HepG2 (cell line): ENCODE measurements around the gene PMFBP1. TPM values are rescaled to one million over a fixed set of nuclear protein-coding genes. Genes with fewer than 3 reads are reported as not detected.

Experiments used
- ATM ChIP-seq: fragments of 450-650 bp; IDR thresholded peaks from 2 replicates; pipeline ENCODE4 v1.7.1; 2017; ENCODE audit warnings: mild to moderate bottlenecking, borderline replicate concordance
- ATRX ChIP-seq: sonication (generic); formaldehyde crosslinking; IDR thresholded peaks from 2 replicates; pipeline ENCODE4 v1.4.0; 2020; ENCODE audit warnings: missing genetic modification reagents, borderline replicate concordance
- CSRNP2 ChIP-seq: sonication (generic); formaldehyde crosslinking; conservative IDR thresholded peaks from 2 replicates; pipeline ENCODE4 v1.8.0; 2022; ENCODE audit warnings: low read depth, missing genetic modification reagents
- ERF ChIP-seq: IDR thresholded peaks from 2 replicates; pipeline ENCODE4 v1.6.1; 2018; ENCODE audit warnings: missing biosample characterization, missing genetic modification reagents
- GLI4 ChIP-seq: sonication (generic); formaldehyde crosslinking; IDR thresholded peaks from 2 replicates; pipeline ENCODE4 v1.5.1; 2020; ENCODE audit warnings: missing genetic modification reagents, mild to moderate bottlenecking, moderate library complexity, borderline replicate concordance
- KAT8 ChIP-seq: IDR thresholded peaks from 2 replicates; pipeline ENCODE4 v1.6.1; 2016; ENCODE audit warnings: missing genetic modification reagents, missing compliant biosample characterization
- KDM2A ChIP-seq: sonication (generic); formaldehyde crosslinking; IDR thresholded peaks from 2 replicates; pipeline ENCODE4 v1.4.0; 2020; ENCODE audit warnings: low read depth, missing genetic modification reagents, borderline replicate concordance
- KLF6 ChIP-seq: IDR thresholded peaks from 2 replicates; pipeline ENCODE4 v1.8.0; 2016; ENCODE audit warnings: missing biosample characterization, missing genetic modification reagents
- MAFF ChIP-seq: IDR thresholded peaks from 2 replicates; pipeline ENCODE4 v1.6.1; 2011; ENCODE audit warnings: low read depth, low read length, improper control_type of control experiment
- MEIS2 ChIP-seq: sonication (generic); formaldehyde crosslinking; IDR thresholded peaks from 2 replicates; pipeline ENCODE4 v1.9.0; 2021; ENCODE audit warnings: mild to moderate bottlenecking, missing genetic modification reagents
- NFATC3 ChIP-seq: sonication (generic); formaldehyde crosslinking; IDR thresholded peaks from 2 replicates; pipeline ENCODE4 v1.5.1; 2020; ENCODE audit warnings: mild to moderate bottlenecking, missing genetic modification reagents
- PCBP1 ChIP-seq: fragments of 200-400 bp; formaldehyde crosslinking; IDR thresholded peaks from 2 replicates; pipeline ENCODE4 v1.6.1; 2017; ENCODE audit warnings: mild to moderate bottlenecking, low read depth, low read length, borderline replicate concordance
- RARA ChIP-seq: IDR thresholded peaks from 2 replicates; pipeline ENCODE4 v1.6.1; 2016; ENCODE audit warnings: missing genetic modification reagents, missing compliant biosample characterization
- RORA ChIP-seq: sonication (generic); formaldehyde crosslinking; IDR thresholded peaks from 2 replicates; pipeline ENCODE4 v1.5.0; 2020; ENCODE audit warnings: mild to moderate bottlenecking, missing genetic modification reagents, moderate library complexity
- RXRB ChIP-seq: IDR thresholded peaks from 2 replicates; pipeline ENCODE4 v1.6.1; 2016; ENCODE audit warnings: borderline replicate concordance, missing genetic modification reagents, missing compliant biosample characterization
- SMAD3 ChIP-seq: sonication (generic); formaldehyde crosslinking; IDR thresholded peaks from 2 replicates; pipeline ENCODE4 v1.4.0; 2020; ENCODE audit warnings: missing genetic modification reagents
- SRF ChIP-seq: IDR thresholded peaks from 2 replicates; pipeline ENCODE4 v1.6.1; 2011; ENCODE audit warnings: mild to moderate bottlenecking, low read depth, low read length, moderate library complexity
- SYNCRIP ChIP-seq: fragments of 200-400 bp; formaldehyde crosslinking; IDR thresholded peaks from 2 replicates; pipeline ENCODE4 v1.6.1; 2018; ENCODE audit warnings: mild to moderate bottlenecking, low read depth, low read length; ENCODE audit not compliant: insufficient read depth
- TEAD2 ChIP-seq: sonication (generic); formaldehyde crosslinking; IDR thresholded peaks from 2 replicates; pipeline ENCODE4 v1.9.0; 2021; ENCODE audit warnings: missing genetic modification reagents
- ZNF138 ChIP-seq: sonication (generic); formaldehyde crosslinking; IDR thresholded peaks from 2 replicates; pipeline ENCODE4 v1.5.0; 2020; ENCODE audit warnings: mild to moderate bottlenecking, low read depth, missing genetic modification reagents
- ZNF224 ChIP-seq: sonication (generic); formaldehyde crosslinking; IDR thresholded peaks from 2 replicates; pipeline ENCODE4 v1.5.0; 2020; ENCODE audit warnings: mild to moderate bottlenecking, missing genetic modification reagents
- ZNF432 ChIP-seq: sonication (generic); formaldehyde crosslinking; IDR thresholded peaks from 2 replicates; pipeline ENCODE4 v1.5.0; 2020; ENCODE audit warnings: missing genetic modification reagents, mild to moderate bottlenecking, borderline replicate concordance
- ZNF503 ChIP-seq: sonication (generic); formaldehyde crosslinking; IDR thresholded peaks from 2 replicates; pipeline ENCODE4 v1.4.0; 2020; ENCODE audit warnings: missing genetic modification reagents
- ZNF558 ChIP-seq: sonication (generic); formaldehyde crosslinking; IDR thresholded peaks from 2 replicates; pipeline ENCODE4 v1.9.0; 2022; ENCODE audit warnings: mild to moderate bottlenecking, missing genetic modification reagents, borderline replicate concordance
- ZNF660 ChIP-seq: sonication (generic); formaldehyde crosslinking; IDR thresholded peaks from 2 replicates; pipeline ENCODE4 v1.5.1; 2020; ENCODE audit warnings: mild to moderate bottlenecking, low read depth, missing genetic modification reagents, borderline replicate concordance
- ZNF879 ChIP-seq: sonication (generic); formaldehyde crosslinking; IDR thresholded peaks from 2 replicates; pipeline ENCODE4 v1.8.1; 2023; ENCODE audit warnings: missing genetic modification reagents
- ZSCAN29 ChIP-seq: sonication (generic); formaldehyde crosslinking; conservative IDR thresholded peaks from 2 replicates; pipeline ENCODE4 v1.4.0; 2020; ENCODE audit warnings: mild to moderate bottlenecking, missing genetic modification reagents
- ZSCAN30 ChIP-seq: sonication (generic); formaldehyde crosslinking; IDR thresholded peaks from 2 replicates; pipeline ENCODE4 v1.5.0; 2020; ENCODE audit warnings: mild to moderate bottlenecking, missing genetic modification reagents
- polyA plus RNA-seq, 8 experiments: library from polyadenylated mRNA; depleted of rRNA in 3 of 8; stranded (reverse) in 7 of 8; unstranded in 1 of 8; fragments of >200 nt; fragmentation: Illumina TruSeq in 4 of 8; extraction: Trizol in 4 of 8; gene quantifications; 2 replicates each; pipeline versions ENCODE4 v1.2.1 to v1.2.3, GENCODE V29; 2011 to 2016; ENCODE audit warnings: low read depth in 4 of 8, missing spikeins in 1 of 8, mixed read lengths in 1 of 8; ENCODE audit not compliant: insufficient read depth in 1 of 8
- total RNA-seq, 5 experiments: library from RNA; depleted of rRNA; stranded (reverse); fragments of >200 nt; fragmentation: Illumina TruSeq; extraction: Trizol; gene quantifications; 2 replicates each; pipeline ENCODE4 v1.2.3, GENCODE V29; 2016; ENCODE audit warnings: low read depth in 1 of 5
- TF ChIP-seq, protein P1 (sequence below): sonication (generic); formaldehyde crosslinking; IDR thresholded peaks from 2 replicates; pipeline ENCODE4 v1.4.0; 2020; ENCODE audit warnings: missing genetic modification reagents
- TF ChIP-seq, protein P2 (sequence below): sonication (generic); formaldehyde crosslinking; IDR thresholded peaks from 2 replicates; pipeline ENCODE4 v1.4.0; 2020; ENCODE audit warnings: mild to moderate bottlenecking, low read depth, missing genetic modification reagents

The PMFBP1 gene
- total and polyA plus RNA-seq, 2 of the 13 experiments (the other 11 are each of a cell fraction or from before 2014, with no cell fraction given), result 1.9 to 3.8 TPM

GRCh38 chr16:72099377-72099818, 72.6 kb downstream of the PMFBP1 start (continued):
- TF ChIP-seq KLF6 (CRISPR knock-in tag) (no peak), SRF (no peak), ATM (no peak), ERF (CRISPR knock-in tag) (peak; percentile 51; the same call in 1 of the 2 replicates), ATRX (no peak), ZNF138 (CRISPR knock-in tag) (0 out of 2 replicates have a peak, but pooled peaks have one; percentile 76), ZNF879 (no peak), SYNCRIP (no peak), KAT8 (CRISPR knock-in tag) (no peak), ZNF224 (CRISPR knock-in tag) (no peak), PCBP1 (no peak), ZNF432 (no peak), RARA (CRISPR knock-in tag) (no peak), ZSCAN30 (no peak), ZNF503 (CRISPR knock-in tag) (no peak), RXRB (CRISPR knock-in tag) (peak; percentile 51; the same call in 1 of the 2 replicates), MEIS2 (CRISPR knock-in tag) (no peak), KDM2A (CRISPR knock-in tag) (peak; percentile 50; the same call in 1 of the 2 replicates), GLI4 (CRISPR knock-in tag) (0 out of 2 replicates have a peak, but pooled peaks have one; percentile 33), NFATC3 (no peak), TEAD2 (no peak), CSRNP2 (no peak), ZNF558 (CRISPR knock-in tag) (no peak), SMAD3 (CRISPR knock-in tag) (no peak), ZSCAN29 (CRISPR knock-in tag) (no peak; the same call in 1 of the 2 replicates), RORA (no peak), MAFF (no peak), ZNF660 (CRISPR knock-in tag) (no peak)
- TF ChIP-seq, protein P1, sequence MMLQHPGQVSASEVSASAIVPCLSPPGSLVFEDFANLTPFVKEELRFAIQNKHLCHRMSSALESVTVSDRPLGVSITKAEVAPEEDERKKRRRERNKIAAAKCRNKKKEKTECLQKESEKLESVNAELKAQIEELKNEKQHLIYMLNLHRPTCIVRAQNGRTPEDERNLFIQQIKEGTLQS (CRISPR knock-in tag), result no peak
- TF ChIP-seq, protein P2, sequence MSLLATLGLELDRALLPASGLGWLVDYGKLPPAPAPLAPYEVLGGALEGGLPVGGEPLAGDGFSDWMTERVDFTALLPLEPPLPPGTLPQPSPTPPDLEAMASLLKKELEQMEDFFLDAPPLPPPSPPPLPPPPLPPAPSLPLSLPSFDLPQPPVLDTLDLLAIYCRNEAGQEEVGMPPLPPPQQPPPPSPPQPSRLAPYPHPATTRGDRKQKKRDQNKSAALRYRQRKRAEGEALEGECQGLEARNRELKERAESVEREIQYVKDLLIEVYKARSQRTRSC (CRISPR knock-in tag), result no peak
